Breast epithelium (tissue), 4 donors: ENCODE results near the gene MAN1C1. TPM values are rescaled to one million over a fixed set of nuclear protein-coding genes. Genes with fewer than 3 reads are reported as not detected.

ENCODE experiments used
- DNase-seq, 2 donors: peaks; one replicate each; pipeline ENCODE4 v3.0.0-alpha.2; 2019; ENCODE audit warnings: low spot score in 2 of 2
- H3K27ac ChIP-seq, 2 donors: fragments of 200-600 bp; sonication (generic) in 1 of 2; one replicate each; pipeline ENCODE4 v1.5.1; 2016 to 2019; ENCODE audit warnings: mild to moderate bottlenecking in 1 of 2
- H3K27me3 ChIP-seq, 2 donors: fragments of 200-600 bp; sonication (generic) in 1 of 2; one replicate each; pipeline versions ENCODE4 v1.5.1 to v1.6.0; 2017 to 2019; ENCODE audit warnings: control low read depth in 1 of 2, mild to moderate bottlenecking in 1 of 2
- H3K36me3 ChIP-seq: fragments of 200-600 bp; one replicate; pipeline ENCODE4 v1.5.1; 2019
- H3K4me1 ChIP-seq, 2 donors: fragments of 200-600 bp; sonication (generic); one replicate each; pipeline ENCODE4 v1.5.1; 2016 to 2019; ENCODE audit warnings: control low read depth in 1 of 2
- H3K4me3 ChIP-seq, 3 donors: fragments of 200-600 bp; sonication (generic); 1 replicate in 2 of 3; 2 replicates in 1 of 3; pipeline ENCODE4 v1.5.1; 2016 to 2019; ENCODE audit warnings: mild to moderate bottlenecking in 3 of 3, moderate library complexity in 2 of 3
- H3K9me3 ChIP-seq, 2 donors: fragments of 200-600 bp; sonication (generic) in 1 of 2; one replicate each; pipeline ENCODE4 v1.5.1; 2016 to 2019; ENCODE audit warnings: control low read depth in 1 of 2
- POLR2A ChIP-seq: fragments of 450-650 bp; IDR thresholded peaks from one replicate; pipeline ENCODE4 v1.6.1; 2016; ENCODE audit warnings: antibody characterized with exemption, mild to moderate bottlenecking, moderate library complexity
- POLR2AphosphoS5 ChIP-seq, 3 donors: sonication (generic); formaldehyde crosslinking; IDR thresholded peaks; one replicate each; pipeline ENCODE4 v1.6.1; 2017; ENCODE audit warnings: antibody characterized with exemption in 3 of 3
- intact Hi-C: fragments of 100-400 bp; cut with DNase I; formaldehyde crosslinking; loops from one replicate; pipeline ENCODE4 v1.15.1; 2023; ENCODE audit warnings: low total_unique reads
- total RNA-seq, 3 donors: library from RNA; depleted of rRNA; stranded (reverse); fragments of >200 nt; gene quantifications; one replicate each; pipeline ENCODE4 v1.1.0, GENCODE V29; 2016
- TF ChIP-seq, protein P1 (sequence below), 3 donors: fragments of 450-650 bp; IDR thresholded peaks; one replicate each; pipeline ENCODE4 v1.5.1; 2016 to 2017; ENCODE audit warnings: antibody characterized with exemption in 3 of 3, mild to moderate bottlenecking in 3 of 3, moderate library complexity in 3 of 3

The MAN1C1 gene
- total RNA-seq, 3 donors from 2014 or later = 6.7 to 13.8 (median 6.9) TPM

DNA sequence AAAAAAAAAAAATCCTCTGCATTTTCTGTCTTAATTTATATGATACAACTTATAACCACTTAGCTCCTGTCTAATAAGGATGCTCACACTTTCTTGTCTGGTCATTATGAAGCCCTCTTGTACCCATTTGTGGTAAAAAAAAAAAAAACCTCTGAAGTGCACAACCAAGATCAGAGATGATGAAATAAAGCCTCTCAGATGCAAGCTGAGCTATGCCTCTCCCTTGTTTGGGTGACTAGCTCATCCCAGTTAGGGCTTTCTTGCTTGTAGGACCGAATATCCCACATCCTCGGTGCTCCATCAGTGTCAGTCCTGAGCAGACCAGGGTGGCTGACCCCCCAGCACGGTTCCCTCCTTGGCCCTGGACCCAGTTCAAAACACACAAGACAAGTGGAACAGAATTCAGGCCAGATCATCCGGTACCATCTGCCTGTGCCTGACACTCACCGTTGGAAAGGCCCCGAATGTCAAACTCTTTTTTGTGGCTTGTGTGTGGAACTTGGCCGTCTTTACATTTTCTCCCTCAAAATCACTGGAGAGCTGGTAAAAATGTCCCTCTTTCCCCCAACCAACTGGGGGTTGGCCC lies 177.1 kb downstream of the MAN1C1 start:
- Histone ChIP-seq H3K36me3 (no peaks in the 10 kb centered on the region), H3K27ac (no peak overlapping the region)
- intact Hi-C loops = no loop called here

DNA sequence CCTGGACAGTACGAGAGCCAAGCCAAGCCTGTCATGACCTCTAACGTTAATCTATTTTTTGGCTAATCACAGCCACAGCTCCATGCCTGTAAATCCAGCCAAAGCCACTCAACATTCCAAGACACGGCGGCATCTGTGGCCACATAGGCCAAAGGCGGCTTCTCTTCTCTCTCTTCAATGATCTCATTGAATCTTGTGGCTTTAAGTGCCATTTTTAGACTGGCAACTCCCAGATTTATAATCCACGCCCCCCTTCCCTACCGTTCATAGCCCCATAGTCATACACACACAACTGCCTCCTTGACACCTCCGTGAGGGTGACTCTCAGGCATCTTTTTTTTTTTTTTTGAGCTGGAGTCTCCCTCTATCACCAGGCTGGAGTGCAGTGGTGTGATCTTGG lies 177.7 kb downstream of the MAN1C1 start:
- TF ChIP-seq, protein P1, sequence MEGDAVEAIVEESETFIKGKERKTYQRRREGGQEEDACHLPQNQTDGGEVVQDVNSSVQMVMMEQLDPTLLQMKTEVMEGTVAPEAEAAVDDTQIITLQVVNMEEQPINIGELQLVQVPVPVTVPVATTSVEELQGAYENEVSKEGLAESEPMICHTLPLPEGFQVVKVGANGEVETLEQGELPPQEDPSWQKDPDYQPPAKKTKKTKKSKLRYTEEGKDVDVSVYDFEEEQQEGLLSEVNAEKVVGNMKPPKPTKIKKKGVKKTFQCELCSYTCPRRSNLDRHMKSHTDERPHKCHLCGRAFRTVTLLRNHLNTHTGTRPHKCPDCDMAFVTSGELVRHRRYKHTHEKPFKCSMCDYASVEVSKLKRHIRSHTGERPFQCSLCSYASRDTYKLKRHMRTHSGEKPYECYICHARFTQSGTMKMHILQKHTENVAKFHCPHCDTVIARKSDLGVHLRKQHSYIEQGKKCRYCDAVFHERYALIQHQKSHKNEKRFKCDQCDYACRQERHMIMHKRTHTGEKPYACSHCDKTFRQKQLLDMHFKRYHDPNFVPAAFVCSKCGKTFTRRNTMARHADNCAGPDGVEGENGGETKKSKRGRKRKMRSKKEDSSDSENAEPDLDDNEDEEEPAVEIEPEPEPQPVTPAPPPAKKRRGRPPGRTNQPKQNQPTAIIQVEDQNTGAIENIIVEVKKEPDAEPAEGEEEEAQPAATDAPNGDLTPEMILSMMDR (IDR thresholded peaks at IDR 0.05) = no peak
- TF ChIP-seq POLR2AphosphoS5 (IDR thresholded peaks at IDR 0.05) (no peak), POLR2A (no peak)
- Histone ChIP-seq H3K9me3 (no peaks in the 10 kb centered on the region), H3K27ac (no peak overlapping the region), H3K27me3 (no peaks in the 10 kb centered on the region), H3K4me1 (peaks cover 3 to 5% of the 10 kb centered on the region in 2 donors), H3K4me3 (no peak overlapping the region), H3K36me3 (no peaks in the 10 kb centered on the region)
- no peak for DNase-seq
- intact Hi-C loops = no loop called here

More for the DNA sequence above, 177.1 kb downstream of the MAN1C1 start:
- no peak for DNase-seq
- no peak overlapping the region for H3K4me3 ChIP-seq
- no peaks in the 10 kb centered on the region for H3K9me3 ChIP-seq
- H3K27me3 ChIP-seq = no peaks in the 10 kb centered on the region
- TF ChIP-seq POLR2A (no peak), POLR2AphosphoS5 (IDR thresholded peaks at IDR 0.05) (no peak)
- TF ChIP-seq, protein P1 (IDR thresholded peaks at IDR 0.05) = no peak
- H3K4me1 ChIP-seq = peaks cover 0 to 4% of the 10 kb centered on the region in 2 donors

DNA sequence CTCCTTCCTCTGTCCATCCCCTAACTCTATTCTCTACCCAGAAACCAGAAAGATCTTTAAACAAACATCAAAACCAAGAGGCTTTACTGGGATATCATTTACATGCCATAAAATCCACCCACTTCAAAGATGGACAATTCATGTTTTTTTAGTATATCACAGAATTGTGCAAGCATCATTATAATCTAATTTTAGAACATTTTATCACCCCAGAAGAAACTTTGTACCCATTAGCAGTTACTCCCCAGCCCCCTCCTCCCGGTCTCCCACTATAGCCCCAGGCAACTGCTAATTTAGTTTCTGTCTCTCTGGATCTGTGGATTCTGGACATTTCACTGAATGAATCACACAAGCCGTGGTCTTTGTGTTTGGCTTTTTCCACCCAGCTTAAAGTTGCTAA lies 178.6 kb downstream of the MAN1C1 start:
- Histone ChIP-seq H3K36me3 (no peaks in the 10 kb centered on the region), H3K9me3 (no peaks in the 10 kb centered on the region), H3K27ac (no peak overlapping the region), H3K27me3 (no peaks in the 10 kb centered on the region), H3K4me1 (peaks cover 3 to 9% of the 10 kb centered on the region in 2 donors), H3K4me3 (no peak overlapping the region)
- intact Hi-C loops = no loop called here
- no peak for DNase-seq
- no peak for TF ChIP-seq POLR2AphosphoS5 (IDR thresholded peaks at IDR 0.05)
- TF ChIP-seq, protein P1 (IDR thresholded peaks at IDR 0.05) = no peak
- no peak for TF ChIP-seq POLR2A

DNA sequence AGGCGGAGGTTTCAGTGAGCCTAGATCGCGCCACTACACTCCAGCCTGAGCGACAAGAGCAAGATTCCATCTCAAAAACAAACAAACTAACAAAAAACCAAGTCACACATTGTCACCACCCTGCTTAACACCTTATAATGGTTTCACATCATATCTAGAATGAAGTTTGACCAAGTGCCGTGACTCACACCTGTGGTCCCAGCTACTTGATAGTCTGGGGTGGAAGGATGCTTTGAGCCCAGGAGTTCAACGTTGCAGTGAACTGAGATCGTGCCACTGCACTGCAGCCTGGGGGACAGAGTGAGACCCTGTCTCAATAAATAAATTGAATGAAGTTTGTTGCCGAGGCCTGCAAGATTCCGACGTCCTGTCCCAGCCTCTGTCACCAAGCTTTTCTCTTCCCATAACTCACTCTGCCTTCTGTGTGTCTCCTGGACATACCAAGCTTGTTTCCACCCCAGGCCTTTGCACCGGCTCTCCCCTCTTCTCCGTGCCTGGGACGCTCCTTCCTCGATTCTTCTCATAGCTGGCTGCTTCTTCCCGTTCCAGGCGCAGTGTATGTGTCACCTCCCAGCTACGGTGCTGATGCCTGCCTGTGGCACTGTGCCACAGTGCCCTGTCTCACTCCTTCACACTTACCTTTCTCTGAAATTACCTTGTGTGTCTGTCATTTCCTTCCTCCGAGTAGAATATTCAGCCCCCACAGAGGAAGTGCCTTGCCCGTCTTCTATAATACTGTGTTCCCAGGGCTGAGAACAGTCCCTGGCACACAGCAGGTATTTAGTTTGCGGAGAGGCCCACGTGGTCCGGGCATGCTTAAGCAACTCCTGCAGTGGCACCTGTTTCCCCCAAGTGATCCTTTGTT lies 179.6 kb downstream of the MAN1C1 start:
- TF ChIP-seq, protein P1 (IDR thresholded peaks at IDR 0.05) = no peak
- TF ChIP-seq POLR2A (no peak), POLR2AphosphoS5 (IDR thresholded peaks at IDR 0.05) (no peak)
- no peak overlapping the region for H3K4me3 ChIP-seq
- H3K36me3 ChIP-seq = no peaks in the 10 kb centered on the region
- peak in 1 of 2 donors; percentile 79 for DNase-seq
- peak overlapping the region; percentile 65 to 83 for H3K27ac ChIP-seq
- no peaks in the 10 kb centered on the region for H3K9me3 ChIP-seq
- peaks cover 3 to 9% of the 10 kb centered on the region in 2 donors for H3K4me1 ChIP-seq
- no peaks in the 10 kb centered on the region for H3K27me3 ChIP-seq
- intact Hi-C loops = no loop called here
